Endothelial cell (in vitro differentiated cells): ENCODE measurements around the gene SLC6A13. TPM values are rescaled to one million over a fixed set of nuclear protein-coding genes. Genes with fewer than 3 reads are reported as not detected.
A peak's percentile ranks its signal among the peaks of the same experiment; 100 is the strongest.

ENCODE experiments used
- DNase-seq: peaks from one replicate; pipeline ENCODE4 v3.0.0; 2021; ENCODE audit warnings: low spot score
- H3K27ac Mint-ChIP-seq: one replicate; pipeline ENCODE4 v1.8.0; 2021; ENCODE audit warnings: mixed read lengths, inconsistent platforms; ENCODE audit not compliant: unreplicated experiment
- H3K27me3 Mint-ChIP-seq: one replicate; pipeline ENCODE4 v1.8.0; 2021; ENCODE audit warnings: mild to moderate bottlenecking, moderate library complexity, mixed read lengths, inconsistent platforms; ENCODE audit not compliant: unreplicated experiment
- H3K36me3 Mint-ChIP-seq: one replicate; pipeline ENCODE4 v1.8.0; 2021; ENCODE audit warnings: mild to moderate bottlenecking, low read depth, mixed read lengths, inconsistent platforms; ENCODE audit not compliant: unreplicated experiment
- H3K4me1 Mint-ChIP-seq: one replicate; pipeline ENCODE4 v1.8.0; 2021; ENCODE audit warnings: mild to moderate bottlenecking, mixed read lengths, inconsistent platforms; ENCODE audit not compliant: unreplicated experiment
- H3K4me3 Mint-ChIP-seq: one replicate; pipeline ENCODE4 v1.8.0; 2021; ENCODE audit warnings: mild to moderate bottlenecking, mixed read lengths, inconsistent platforms; ENCODE audit not compliant: unreplicated experiment
- H3K9me3 Mint-ChIP-seq: one replicate; pipeline ENCODE4 v1.8.0; 2021; ENCODE audit warnings: mixed read lengths, inconsistent platforms; ENCODE audit not compliant: unreplicated experiment
- total RNA-seq: library from RNA; stranded (reverse); fragmentation: NEBNext Ultra II Directional; extraction: Animal tissue kit (Norgen Biotek cat#: 25700); gene quantifications from one replicate; pipeline ENCODE4 v1.2.1, GENCODE V29; 2021; ENCODE audit not compliant: unreplicated experiment
- TF ChIP-seq, protein P1 (sequence below): fragments of 200-600 bp; sonication (generic); IDR thresholded peaks from one replicate; pipeline ENCODE4 v1.5.0; 2021; ENCODE audit warnings: antibody characterized with exemption; ENCODE audit not compliant: unreplicated experiment

Gene SLC6A13
- total RNA-seq, 1 donor from 2014 or later, result 0.90 TPM

DNA sequence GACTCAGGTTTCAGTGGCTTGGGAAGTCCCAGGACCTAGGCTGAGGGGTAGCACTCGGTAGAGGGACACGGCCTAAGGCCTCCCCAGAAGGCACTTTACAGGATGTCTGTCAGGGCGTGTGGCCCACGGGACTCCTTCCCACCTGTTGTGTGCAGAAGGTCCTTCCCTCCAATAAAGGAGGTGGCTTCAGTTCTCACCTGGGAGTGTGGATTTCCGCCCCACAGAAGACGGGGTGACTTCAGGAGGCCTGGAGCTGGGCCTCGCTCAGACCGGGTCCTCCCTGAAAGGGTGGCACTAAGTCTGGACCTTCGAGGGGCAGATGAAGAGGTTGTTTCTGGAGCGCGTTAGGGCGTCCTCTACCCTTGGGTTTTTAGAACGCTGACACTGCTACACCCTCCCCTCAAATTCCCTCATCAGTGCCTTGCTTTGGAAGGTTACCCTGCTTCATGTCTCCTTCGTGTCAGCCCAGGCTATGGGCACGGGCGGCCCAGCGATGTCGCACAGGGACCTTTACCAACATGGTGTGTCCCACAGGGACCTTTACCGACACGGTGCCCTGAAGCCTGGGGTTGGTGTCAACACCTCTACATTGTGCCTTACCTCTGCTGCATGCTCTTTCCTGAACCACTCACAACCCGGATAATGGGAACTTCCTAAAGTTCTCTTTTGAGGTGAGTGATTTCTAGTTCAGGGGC is 55.7 kb downstream of the SLC6A13 start:
- Mint-ChIP-seq H3K27ac (no peak overlapping the region), H3K27me3 (peaks cover 15% of the 10 kb centered on the region), H3K36me3 (peaks cover 7% of the 10 kb centered on the region), H3K4me1 (no peaks in the 10 kb centered on the region), H3K4me3 (no peak overlapping the region), H3K9me3 (no peaks in the 10 kb centered on the region)
- DNase-seq, result no peak
- TF ChIP-seq, protein P1, sequence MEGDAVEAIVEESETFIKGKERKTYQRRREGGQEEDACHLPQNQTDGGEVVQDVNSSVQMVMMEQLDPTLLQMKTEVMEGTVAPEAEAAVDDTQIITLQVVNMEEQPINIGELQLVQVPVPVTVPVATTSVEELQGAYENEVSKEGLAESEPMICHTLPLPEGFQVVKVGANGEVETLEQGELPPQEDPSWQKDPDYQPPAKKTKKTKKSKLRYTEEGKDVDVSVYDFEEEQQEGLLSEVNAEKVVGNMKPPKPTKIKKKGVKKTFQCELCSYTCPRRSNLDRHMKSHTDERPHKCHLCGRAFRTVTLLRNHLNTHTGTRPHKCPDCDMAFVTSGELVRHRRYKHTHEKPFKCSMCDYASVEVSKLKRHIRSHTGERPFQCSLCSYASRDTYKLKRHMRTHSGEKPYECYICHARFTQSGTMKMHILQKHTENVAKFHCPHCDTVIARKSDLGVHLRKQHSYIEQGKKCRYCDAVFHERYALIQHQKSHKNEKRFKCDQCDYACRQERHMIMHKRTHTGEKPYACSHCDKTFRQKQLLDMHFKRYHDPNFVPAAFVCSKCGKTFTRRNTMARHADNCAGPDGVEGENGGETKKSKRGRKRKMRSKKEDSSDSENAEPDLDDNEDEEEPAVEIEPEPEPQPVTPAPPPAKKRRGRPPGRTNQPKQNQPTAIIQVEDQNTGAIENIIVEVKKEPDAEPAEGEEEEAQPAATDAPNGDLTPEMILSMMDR, result no peak

DNA sequence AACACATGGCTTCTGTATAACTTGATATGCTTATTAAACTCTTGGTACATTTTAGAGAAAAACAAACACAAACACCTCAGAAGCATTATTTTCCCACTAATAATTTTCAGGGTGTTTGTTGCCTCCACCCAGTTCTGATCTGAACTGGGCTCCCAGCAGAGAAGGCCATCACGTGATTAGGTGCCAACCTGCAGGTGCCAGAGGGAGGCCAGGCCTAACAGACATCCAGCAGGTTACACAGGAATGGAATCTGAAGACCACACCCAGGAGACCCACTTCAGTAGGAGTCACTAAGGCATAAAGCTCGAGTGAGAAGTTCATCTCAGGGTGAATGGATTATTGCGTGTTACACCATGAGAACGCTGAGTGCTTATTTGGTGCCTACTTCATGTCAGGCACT is 57.6 kb downstream of the SLC6A13 start:
- no peaks in the 10 kb centered on the region for H3K4me1 Mint-ChIP-seq
- H3K36me3 Mint-ChIP-seq, result peaks cover 7% of the 10 kb centered on the region
- TF ChIP-seq, protein P1, result no peak
- H3K4me3 Mint-ChIP-seq, result no peak overlapping the region
- H3K9me3 Mint-ChIP-seq, result no peaks in the 10 kb centered on the region
- H3K27ac Mint-ChIP-seq, result no peak overlapping the region
- H3K27me3 Mint-ChIP-seq, result peaks cover 24% of the 10 kb centered on the region
- no peak for DNase-seq

DNA sequence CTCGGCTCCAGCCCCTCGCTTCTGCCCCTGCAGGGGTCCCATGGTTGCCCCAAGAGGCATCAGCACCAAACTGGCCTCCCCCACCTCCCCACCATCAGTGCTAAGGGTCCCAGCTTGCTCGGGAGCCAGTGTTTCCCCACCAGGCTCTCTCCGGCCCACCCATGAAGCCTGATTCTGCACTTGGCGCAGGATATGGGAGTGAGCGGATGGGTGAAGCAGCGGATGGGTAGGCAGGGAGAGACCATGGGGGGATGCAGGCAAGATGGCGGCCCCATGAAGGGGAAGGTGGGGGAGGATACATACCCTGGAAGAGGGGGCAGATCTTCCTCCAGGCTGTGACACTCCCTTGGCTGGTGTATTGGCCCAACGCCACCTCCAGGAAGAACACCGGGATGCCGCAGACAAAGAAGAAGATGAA is 58.4 kb downstream of the SLC6A13 start:
- H3K9me3 Mint-ChIP-seq, result no peaks in the 10 kb centered on the region
- H3K27me3 Mint-ChIP-seq, result peaks cover 24% of the 10 kb centered on the region
- no peak overlapping the region for H3K4me3 Mint-ChIP-seq
- TF ChIP-seq, protein P1, result no peak
- H3K36me3 Mint-ChIP-seq, result peaks cover 7% of the 10 kb centered on the region
- no peak for DNase-seq
- H3K27ac Mint-ChIP-seq, result no peak overlapping the region
- no peaks in the 10 kb centered on the region for H3K4me1 Mint-ChIP-seq

DNA sequence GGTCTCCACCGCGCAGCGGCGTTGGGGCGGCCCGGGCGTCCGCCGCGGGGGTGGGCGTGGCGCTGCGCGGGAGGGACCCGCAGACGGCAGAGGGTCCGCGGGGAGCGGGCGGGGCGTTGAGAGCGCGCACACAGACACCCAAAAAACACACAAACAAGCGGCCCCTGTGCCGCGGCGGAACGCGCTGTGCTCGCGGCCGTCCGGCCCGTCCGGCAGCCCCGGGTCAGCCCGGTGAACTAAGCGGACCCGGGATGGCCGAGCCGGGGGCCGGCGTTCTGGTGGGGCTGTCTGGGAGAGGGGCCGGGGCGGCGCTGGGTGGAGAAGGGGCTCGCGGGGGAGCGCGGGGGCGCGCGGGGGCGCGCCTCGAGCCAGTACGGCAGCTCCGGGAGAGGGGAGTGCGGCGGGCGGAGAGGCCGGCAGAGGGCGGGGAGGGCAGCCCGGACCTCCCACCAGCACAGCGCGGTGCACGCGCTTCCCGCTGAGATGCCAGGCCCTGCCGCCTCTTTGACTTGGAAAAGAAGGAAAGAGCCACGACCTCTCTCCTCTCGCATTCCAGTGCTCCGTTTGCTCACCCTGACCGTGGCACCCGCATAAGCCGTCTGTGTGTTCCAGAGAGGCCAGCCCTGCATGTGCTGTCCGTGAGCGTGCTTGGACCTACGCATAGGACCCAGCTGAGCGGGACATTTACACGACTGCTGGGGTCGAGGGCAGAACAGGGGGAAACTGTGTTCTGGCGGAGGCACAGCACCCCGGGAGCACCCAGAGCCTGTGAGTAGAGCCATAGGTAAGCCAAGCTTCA is 59.0 kb downstream of the SLC6A13 start:
- H3K9me3 Mint-ChIP-seq, result no peaks in the 10 kb centered on the region
- H3K4me1 Mint-ChIP-seq, result no peaks in the 10 kb centered on the region
- peak; percentile 63 for DNase-seq
- no peak overlapping the region for H3K27ac Mint-ChIP-seq
- peaks cover 19% of the 10 kb centered on the region for H3K27me3 Mint-ChIP-seq
- peak overlapping the region; percentile 42 for H3K4me3 Mint-ChIP-seq
- TF ChIP-seq, protein P1, result no peak
- H3K36me3 Mint-ChIP-seq, result peaks cover 7% of the 10 kb centered on the region

DNA sequence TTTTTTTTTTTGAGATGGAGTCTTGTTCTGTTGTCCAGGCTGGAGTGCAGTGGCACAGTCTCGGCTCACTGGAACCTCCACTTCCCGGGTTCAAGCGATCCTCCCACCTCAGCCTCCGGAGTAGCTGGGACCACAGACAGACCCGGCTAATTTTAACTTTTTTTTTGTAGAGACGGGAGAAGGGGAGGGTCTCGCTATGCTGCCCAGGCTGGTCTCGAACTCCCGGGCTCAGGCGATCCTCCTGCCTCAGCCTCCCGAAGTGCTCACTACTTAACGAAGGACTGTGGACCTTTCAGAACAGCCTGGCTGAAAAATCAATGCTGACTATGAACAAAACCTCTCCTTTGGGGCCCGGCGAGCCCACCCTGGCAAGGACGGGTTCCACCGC is 59.6 kb downstream of the SLC6A13 start:
- TF ChIP-seq, protein P1, result no peak
- Mint-ChIP-seq H3K27me3 (peaks cover 19% of the 10 kb centered on the region), H3K9me3 (no peaks in the 10 kb centered on the region), H3K36me3 (peaks cover 7% of the 10 kb centered on the region), H3K27ac (no peak overlapping the region), H3K4me3 (no peak overlapping the region), H3K4me1 (no peaks in the 10 kb centered on the region)
- DNase-seq, result no peak
